Esophagus squamous epithelium (tissue), 5 donors: ENCODE results near the gene GPN3. TPM values are rescaled to one million over a fixed set of nuclear protein-coding genes. Genes with fewer than 3 reads are reported as not detected.
"Not testable (repeated sequence)": the region's sequence is repeated elsewhere in the genome, so short reads cannot be mapped to it uniquely, and the experiment has no call there.

Source experiments
- DNase-seq: peaks from one replicate; lab custom pipeline; 2025; lab: John Stamatoyannopoulos, UW
- H3K27ac ChIP-seq, 4 donors: fragments of 200-600 bp; sonication (generic); one replicate each; pipeline ENCODE4 v1.5.1; 2016 to 2019; ENCODE audit warnings: mild to moderate bottlenecking in 1 of 4
- H3K27me3 ChIP-seq, 4 donors: fragments of 200-600 bp; sonication (generic); 1 replicate in 3 of 4; 2 replicates in 1 of 4; pipeline versions ENCODE4 v1.5.1 to v1.6.0; 2017 to 2021; ENCODE audit warnings: antibody characterized with exemption in 1 of 4
- H3K36me3 ChIP-seq, 3 donors: fragments of 200-600 bp; sonication (generic); one replicate each; pipeline ENCODE4 v1.5.1; 2016 to 2019
- H3K4me1 ChIP-seq, 3 donors: fragments of 200-600 bp; sonication (generic); one replicate each; pipeline ENCODE4 v1.5.1; 2017 to 2019
- H3K4me3 ChIP-seq, 4 donors: fragments of 200-600 bp; sonication (generic); 1 replicate in 3 of 4; 2 replicates in 1 of 4; pipeline ENCODE4 v1.5.1; 2016 to 2019; ENCODE audit warnings: mild to moderate bottlenecking in 2 of 4, moderate library complexity in 1 of 4
- H3K9me3 ChIP-seq, 3 donors: fragments of 200-600 bp; sonication (generic); one replicate each; pipeline ENCODE4 v1.5.1; 2016 to 2019
- CTCF ChIP-seq, 6 experiments: fragments of 450-650 bp in 4 of 6; fragments of 200-600 bp in 2 of 6; sonication (generic) in 2 of 6; IDR thresholded peaks; one replicate each; pipeline ENCODE4 v1.5.1; 2016 to 2019; ENCODE audit warnings: antibody characterized with exemption in 6 of 6, mild to moderate bottlenecking in 4 of 6, moderate library complexity in 4 of 6
- POLR2A ChIP-seq, 4 donors: fragments of 450-650 bp; IDR thresholded peaks; one replicate each; pipeline ENCODE4 v1.6.1; 2017; ENCODE audit warnings: antibody characterized with exemption in 4 of 4, mild to moderate bottlenecking in 4 of 4, moderate library complexity in 3 of 4
- WGBS, 2 donors: methylation state at CpG; one replicate each; pipeline ENCODE4 v1.1.5; 2018; 5-methylcytosine and 5-hydroxymethylcytosine counted together
- intact Hi-C: fragments of 100-400 bp; cut with DNase I; formaldehyde crosslinking; loops from one replicate; pipeline ENCODE4 v1.15.0; 2022
- total RNA-seq, 4 donors: library from RNA; depleted of rRNA; stranded (reverse); fragments of >200 nt; gene quantifications; one replicate each; pipeline ENCODE4 v1.1.0, GENCODE V29; 2016
- donor health status: DM: yes; HTN: yes; CAD: no.

Gene GPN3
- total RNA-seq, 4 donors from 2014 or later = 5.5 to 27.1 (median 12.9) TPM

- DNase-seq = no peak
- peaks cover 0 to 53% (median 0%) of the 10 kb centered on the region in 3 donors for H3K36me3 ChIP-seq
- 100% methylated on average over 1 of the region's 2 CpGs for WGBS, 2 donors
- no peaks in the 10 kb centered on the region for H3K9me3 ChIP-seq
- H3K4me3 ChIP-seq = no peak overlapping the region
- H3K27ac ChIP-seq = no peak overlapping the region
- intact Hi-C loops = no loop called here
- peaks cover 14 to 35% (median 17%) of the 10 kb centered on the region in 3 donors for H3K4me1 ChIP-seq
- no peak for TF ChIP-seq CTCF (IDR thresholded peaks at IDR 0.05)
- TF ChIP-seq POLR2A (IDR thresholded peaks at IDR 0.05) = no peak
- no peaks in the 10 kb centered on the region for H3K27me3 ChIP-seq
Measured at GRCh38 chr12:110465024-110465423, 3.0 kb downstream of the GPN3 start.

- WGBS, 2 donors = 76 to 86% methylated on average over 5 of the region's 5 CpGs
- H3K9me3 ChIP-seq, intact Hi-C loops, H3K4me1 ChIP-seq, H3K4me3 ChIP-seq, H3K27ac ChIP-seq, DNase-seq, H3K27me3 ChIP-seq: not testable (repeated sequence)
- H3K36me3 ChIP-seq = peaks cover 0 to 92% (median 3%) of the 10 kb centered on the region in 3 donors
Measured at GRCh38 chr12:110461189-110461588, 6.9 kb downstream of the GPN3 start.

- Histone ChIP-seq H3K4me3 (no peak overlapping the region), H3K4me1 (no peaks in the 10 kb centered on the region), H3K27me3 (no peaks in the 10 kb centered on the region), H3K27ac (no peak overlapping the region), H3K36me3 (peaks cover 0 to 100% (median 3%) of the 10 kb centered on the region in 3 donors), H3K9me3 (no peaks in the 10 kb centered on the region)
- TF ChIP-seq CTCF (IDR thresholded peaks at IDR 0.05) (no peak), POLR2A (IDR thresholded peaks at IDR 0.05) (no peak)
- 82 to 89% methylated on average over 4 of the region's 4 CpGs for WGBS, 2 donors
- intact Hi-C loops = loop anchor here (10.0 kb wide), 1 partner anchor 56 kb away; no protein-coding TSS in a partner anchor
- DNase-seq = no peak
Measured at GRCh38 chr12:110458756-110459155, 9.3 kb downstream of the GPN3 start.

GRCh38 chr12:110453569-110454296 lies 14.3 kb downstream of the GPN3 start:
- intact Hi-C loops = loop anchor here (10.0 kb wide), 1 partner anchor 61 kb away; no protein-coding TSS in a partner anchor
- Histone ChIP-seq H3K27me3 (no peaks in the 10 kb centered on the region), H3K4me1 (peaks cover 0 to 16% (median 6%) of the 10 kb centered on the region in 3 donors), H3K4me3 (no peak overlapping the region), H3K27ac (no peak overlapping the region), H3K9me3 (no peaks in the 10 kb centered on the region), H3K36me3 (peaks cover 0 to 71% (median 0%) of the 10 kb centered on the region in 3 donors)
- 88 to 89% methylated on average over 4 of the region's 4 CpGs for WGBS, 2 donors
- DNase-seq = no peak
- TF ChIP-seq POLR2A (IDR thresholded peaks at IDR 0.05) = no peak
- no peak for TF ChIP-seq CTCF (IDR thresholded peaks at IDR 0.05)

GRCh38 chr12:110451263-110451662 lies 16.8 kb downstream of the GPN3 start:
- intact Hi-C loops = loop anchor here (10.0 kb wide), 1 partner anchor 64 kb away; no protein-coding TSS in a partner anchor
- Histone ChIP-seq H3K36me3 (peaks cover 0 to 58% (median 0%) of the 10 kb centered on the region in 3 donors), H3K27ac (peak overlapping the region in 3 of 4 donors; percentile 14 to 96 (median 18)), H3K9me3 (no peaks in the 10 kb centered on the region), H3K27me3 (no peaks in the 10 kb centered on the region), H3K4me3 (no peak overlapping the region), H3K4me1 (peaks cover 0 to 38% (median 23%) of the 10 kb centered on the region in 3 donors)
- TF ChIP-seq CTCF (IDR thresholded peaks at IDR 0.05) (no peak), POLR2A (IDR thresholded peaks at IDR 0.05) (no peak)
- WGBS, 2 donors = 50 to 79% methylated on average over 1 of the region's 1 CpG
- DNase-seq = no peak
